HuH-7.5 (cell line): ENCODE measurements around the gene CDH23.
A peak's percentile ranks its signal among the peaks of the same experiment; 100 is the strongest.

ENCODE experiments used
- DNase-seq: peaks from one replicate; pipeline ENCODE4 v3.0.0; 2011; ENCODE audit warnings: low spot score

Gene CDH23

GRCh38 chr10:71605263-71605962 lies 208.7 kb downstream of the CDH23 start:
- DNase-seq: no peak

- DNase-seq: no peak
These were observed 209.7 kb downstream of the CDH23 start for GRCh38 chr10:71606257-71607081.

DNA sequence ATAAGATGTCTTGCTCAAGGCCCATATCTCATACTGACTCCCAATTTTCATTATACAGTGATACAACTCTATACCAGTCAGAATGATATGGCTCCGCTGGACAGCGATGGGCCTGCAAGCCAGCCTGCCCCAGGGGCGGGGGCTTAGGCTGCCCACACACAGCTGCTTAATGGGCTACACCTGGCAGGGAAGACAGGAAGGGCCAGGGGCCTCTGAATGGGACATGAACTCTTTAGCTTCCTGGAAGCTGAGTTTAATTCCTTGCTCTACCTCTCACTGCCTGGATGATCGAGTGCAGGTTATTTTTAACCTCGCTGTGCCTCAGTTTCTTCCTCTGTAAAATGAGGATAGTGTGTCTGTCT lies 210.3 kb downstream of the CDH23 start:
- no peak for DNase-seq

DNA sequence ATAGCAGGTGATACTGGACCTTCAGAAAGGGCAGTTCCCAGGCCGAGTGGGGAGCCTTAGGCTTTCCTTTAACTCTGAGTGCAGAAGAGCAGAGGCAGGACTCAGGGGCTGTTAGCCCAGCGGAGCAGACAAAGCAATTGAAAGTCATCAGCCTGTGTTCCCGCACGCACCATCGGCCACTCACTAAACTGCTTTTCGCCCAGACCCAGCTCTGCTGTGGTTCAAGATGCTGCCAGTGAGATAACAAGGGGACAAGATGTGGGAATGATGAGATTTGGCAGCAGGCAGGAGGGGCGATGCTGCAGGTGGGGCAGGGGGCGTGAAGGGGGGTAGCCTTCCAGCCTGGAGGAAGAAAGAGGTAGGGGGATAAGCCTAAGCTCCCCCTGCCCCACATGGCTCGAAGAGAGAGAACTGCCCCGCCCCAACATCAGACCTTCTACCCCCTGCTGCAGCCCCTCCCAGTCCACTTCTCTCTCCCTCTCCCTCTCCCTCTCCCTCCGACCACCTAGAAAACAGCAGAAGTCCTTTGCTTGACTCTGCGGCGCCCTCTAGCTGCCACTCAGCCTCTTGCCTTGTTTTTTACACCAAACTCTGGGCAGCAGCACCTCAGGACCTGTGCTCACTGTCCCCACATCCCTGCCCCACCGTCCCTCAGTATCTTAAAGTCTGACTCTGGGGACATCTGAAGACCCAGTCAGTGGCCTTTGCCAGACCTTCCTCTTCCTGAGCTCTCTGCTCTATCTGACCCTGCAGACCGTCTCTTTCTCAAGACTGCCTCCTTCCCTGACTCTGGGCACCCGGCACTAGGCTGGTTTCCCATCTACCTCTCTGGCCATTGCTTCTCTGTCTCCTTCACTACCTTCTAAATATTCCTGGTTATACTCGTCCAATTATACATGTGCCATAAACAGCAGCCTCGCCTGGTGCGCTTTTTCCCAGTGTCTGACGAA lies 212.4 kb downstream of the CDH23 start:
- peak; percentile 55 for DNase-seq

- no peak for DNase-seq
These were observed 213.9 kb downstream of the CDH23 start for GRCh38 chr10:71610651-71611050.

- DNase-seq: no peak
These were observed 214.4 kb downstream of the CDH23 start for GRCh38 chr10:71611131-71611530.

- no peak for DNase-seq
These were observed 215.1 kb downstream of the CDH23 start for GRCh38 chr10:71611709-71612422.

DNA sequence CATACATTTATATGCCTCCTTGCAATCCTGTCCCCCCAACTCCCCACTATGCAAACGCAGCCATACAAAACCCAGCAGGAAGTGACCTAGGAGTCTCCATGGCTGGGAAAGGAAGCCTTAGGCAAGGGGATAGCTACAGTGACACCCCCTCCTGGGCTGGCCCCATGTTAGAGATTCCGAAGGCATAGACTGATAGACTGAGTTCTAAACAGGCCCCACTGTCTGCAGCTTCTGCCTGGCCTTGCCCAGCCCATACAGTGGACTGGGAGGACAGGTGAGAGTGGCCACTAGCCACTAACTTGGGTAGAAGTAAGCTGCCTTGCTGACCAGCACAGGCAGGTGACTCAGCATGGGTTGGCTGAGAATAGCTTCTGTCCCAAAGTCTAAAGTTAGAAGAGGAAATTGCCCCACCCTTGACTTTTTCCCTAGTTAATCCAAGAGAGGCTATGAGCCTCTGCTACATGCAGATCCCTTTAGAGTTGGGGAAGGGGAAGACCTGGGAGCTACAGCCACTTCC lies 216.6 kb downstream of the CDH23 start:
- DNase-seq: no peak

DNA sequence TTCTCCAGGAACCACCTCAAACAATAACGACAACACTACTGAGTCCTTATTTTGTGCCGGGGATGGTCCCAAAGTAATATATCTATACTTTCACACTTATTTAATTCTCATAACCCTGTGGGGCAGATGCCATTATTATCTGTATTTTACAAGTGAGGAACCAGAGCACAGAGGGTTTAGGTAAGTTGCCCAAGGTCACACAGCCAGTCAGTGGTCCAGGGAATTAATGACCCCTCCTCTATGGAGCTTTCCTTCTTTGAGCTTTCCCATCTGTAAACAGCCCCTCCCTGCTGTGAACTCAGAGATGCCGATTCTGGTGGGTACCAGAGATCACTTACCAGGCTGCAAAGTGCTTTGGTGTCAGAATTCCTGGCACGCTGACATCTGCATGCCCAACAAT lies 217.2 kb downstream of the CDH23 start:
- DNase-seq: no peak

GRCh38 chr10:71614946-71615345 lies 218.2 kb downstream of the CDH23 start:
- no peak for DNase-seq

- DNase-seq: no peak
These were observed 219.0 kb downstream of the CDH23 start for GRCh38 chr10:71615538-71616329.

GRCh38 chr10:71616817-71617654 lies 220.3 kb downstream of the CDH23 start:
- DNase-seq: no peak

- no peak for DNase-seq
These were observed 221.5 kb downstream of the CDH23 start for GRCh38 chr10:71618176-71618575.

- DNase-seq: no peak
These were observed 221.9 kb downstream of the CDH23 start for GRCh38 chr10:71618598-71618997.

GRCh38 chr10:71620642-71621041 lies 223.9 kb downstream of the CDH23 start:
- DNase-seq: no peak

DNA sequence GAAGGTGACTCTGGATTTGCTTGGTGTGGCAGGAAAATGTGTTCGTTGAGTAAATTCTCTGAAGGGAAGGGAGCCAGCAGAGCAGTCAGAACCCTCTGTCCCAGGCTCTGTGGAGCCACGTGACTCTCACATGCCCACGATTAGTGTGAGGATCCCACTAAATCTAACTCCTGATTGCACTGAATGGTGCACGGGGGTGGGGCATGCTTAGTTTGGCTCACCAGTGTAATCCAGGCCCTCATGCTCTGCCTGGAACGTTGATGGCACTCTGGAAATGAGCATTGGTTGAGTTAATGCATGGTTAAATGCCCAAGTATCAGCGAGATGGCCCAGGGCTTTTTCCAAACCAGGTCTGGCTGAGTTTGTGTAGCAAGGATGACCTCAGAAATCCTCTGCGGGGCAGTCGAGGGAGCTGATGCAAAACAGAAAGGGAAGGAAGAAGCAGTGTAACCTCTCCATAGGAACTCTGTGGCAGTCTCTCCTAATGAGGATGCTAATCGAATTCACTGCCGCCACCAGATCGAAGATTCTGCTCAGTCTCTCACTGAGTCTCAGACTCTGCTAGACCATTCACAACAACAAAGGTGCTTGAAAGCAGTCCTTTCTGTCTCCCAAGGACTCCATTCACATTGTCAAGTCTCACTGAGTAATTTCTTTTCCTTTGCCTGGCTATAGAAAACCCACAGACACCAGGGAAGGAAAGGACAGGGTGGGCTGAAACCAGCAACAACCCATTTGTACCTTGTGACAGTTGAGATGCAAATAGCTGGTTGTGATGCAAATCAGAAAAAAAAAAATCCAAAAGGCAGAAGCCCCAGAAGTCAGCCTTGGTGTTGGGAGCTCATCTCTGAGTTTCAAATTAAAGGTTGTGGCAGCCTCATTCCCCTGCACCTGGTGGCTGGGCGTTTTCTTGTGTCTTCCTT lies 224.8 kb downstream of the CDH23 start:
- no peak for DNase-seq

GRCh38 chr10:71622154-71622526 lies 225.4 kb downstream of the CDH23 start:
- no peak for DNase-seq

GRCh38 chr10:71622616-71623015 lies 225.9 kb downstream of the CDH23 start:
- DNase-seq: no peak
